ENCODE data around the gene MEF2A. TPM values are rescaled to one million over a fixed set of nuclear protein-coding genes. Genes with fewer than 3 reads are reported as not detected.

MEF2A gene
- total RNA-seq, 1 experiment from 2014 or later, result 29.6 TPM

DNA sequence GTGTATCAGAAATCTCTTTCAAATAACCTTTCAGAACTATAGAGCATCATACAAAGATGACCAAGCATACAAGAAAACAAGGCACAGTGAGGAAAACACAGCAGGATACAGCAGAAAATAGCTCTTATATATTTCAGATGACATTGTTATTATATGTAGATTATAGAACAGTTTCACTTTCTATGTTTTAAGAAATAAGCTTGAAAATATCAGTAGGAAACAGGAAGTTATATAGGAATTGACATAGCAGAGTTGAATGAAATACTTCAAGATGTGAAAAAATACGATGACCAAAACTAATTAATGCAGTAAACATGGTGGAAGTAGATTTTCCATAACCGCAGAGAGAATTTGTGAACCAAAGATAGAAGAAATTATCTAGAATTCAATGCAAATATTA, 92.2 kb downstream of the MEF2A start:
- no TSS peak for BruUV-seq (replicated peaks)
- intact Hi-C loops (cut with micrococcal nuclease), result no loop called here
- Histone ChIP-seq H4K20me1 (ENCODE audit: insufficient read depth) (no peaks in the 10 kb centered on the region), H3K4me2 (ENCODE audit: low read length) (no peak overlapping the region), H3K4me3 (replicated peaks in 1 of 2; ENCODE audit: low read depth in 1 of 2, low read length in 2 of 2) (no peak overlapping the region), H2AFZ (ENCODE audit: low read depth, low read length, poor library complexity, severe bottlenecking) (no peak overlapping the region), H3K9me2 (ENCODE audit: insufficient read depth) (no peaks in the 10 kb centered on the region), H3K27ac (ENCODE audit: low read depth, low read length) (no peak overlapping the region), H3K36me3 (ENCODE audit: control insufficient read depth in 1 of 2, insufficient read depth in 2 of 2, low read length in 2 of 2) (no peaks in the 10 kb centered on the region), H3K27me3 (ENCODE audit: insufficient read depth, low read length) (no peaks in the 10 kb centered on the region), H3K9me3 (ENCODE audit: control insufficient read depth in 1 of 2, insufficient read depth in 1 of 2, low read depth in 1 of 2, low read length in 2 of 2) (no peaks in the 10 kb centered on the region), H3K9ac (ENCODE audit: low read length) (no peak overlapping the region), H3K4me1 (ENCODE audit: control insufficient read depth in 1 of 2, insufficient read depth in 2 of 2, low read length in 2 of 2) (no peaks in the 10 kb centered on the region), H3K79me2 (ENCODE audit: insufficient read depth, low read length) (no peaks in the 10 kb centered on the region)
- POLR2A ChIA-PET, result no interaction called here
- CTCF ChIA-PET, result no interaction called here
- no peak for TF ChIP-seq ZNF274 (IDR thresholded peaks at IDR 0.05; ENCODE audit: low read depth, low read length)
- no peak for TF ChIP-seq RAD21 (IDR thresholded peaks at IDR 0.05; ENCODE audit: low read depth)
- no peak for TF ChIP-seq POLR2A (IDR thresholded peaks at IDR 0.05; ENCODE audit: borderline replicate concordance, extremely low read depth, insufficient read depth, insufficient read length)
- no peak for TF ChIP-seq SP1 (IDR thresholded peaks at IDR 0.05; ENCODE audit: low read depth)
- TF ChIP-seq TCF7L2 (IDR thresholded peaks at IDR 0.05; ENCODE audit: borderline replicate concordance, extremely low read depth, insufficient read depth, insufficient read length), result no peak
- TF ChIP-seq, protein P1, sequence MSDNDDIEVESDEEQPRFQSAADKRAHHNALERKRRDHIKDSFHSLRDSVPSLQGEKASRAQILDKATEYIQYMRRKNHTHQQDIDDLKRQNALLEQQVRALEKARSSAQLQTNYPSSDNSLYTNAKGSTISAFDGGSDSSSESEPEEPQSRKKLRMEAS (IDR thresholded peaks at IDR 0.05), result no peak
- TF ChIP-seq CEBPB (IDR thresholded peaks at IDR 0.05; ENCODE audit: low read depth), result no peak
- TF ChIP-seq JUND (IDR thresholded peaks at IDR 0.05), result no peak
- TF ChIP-seq EZH2 (IDR thresholded peaks at IDR 0.05), result no peak
- TF ChIP-seq, protein P2, sequence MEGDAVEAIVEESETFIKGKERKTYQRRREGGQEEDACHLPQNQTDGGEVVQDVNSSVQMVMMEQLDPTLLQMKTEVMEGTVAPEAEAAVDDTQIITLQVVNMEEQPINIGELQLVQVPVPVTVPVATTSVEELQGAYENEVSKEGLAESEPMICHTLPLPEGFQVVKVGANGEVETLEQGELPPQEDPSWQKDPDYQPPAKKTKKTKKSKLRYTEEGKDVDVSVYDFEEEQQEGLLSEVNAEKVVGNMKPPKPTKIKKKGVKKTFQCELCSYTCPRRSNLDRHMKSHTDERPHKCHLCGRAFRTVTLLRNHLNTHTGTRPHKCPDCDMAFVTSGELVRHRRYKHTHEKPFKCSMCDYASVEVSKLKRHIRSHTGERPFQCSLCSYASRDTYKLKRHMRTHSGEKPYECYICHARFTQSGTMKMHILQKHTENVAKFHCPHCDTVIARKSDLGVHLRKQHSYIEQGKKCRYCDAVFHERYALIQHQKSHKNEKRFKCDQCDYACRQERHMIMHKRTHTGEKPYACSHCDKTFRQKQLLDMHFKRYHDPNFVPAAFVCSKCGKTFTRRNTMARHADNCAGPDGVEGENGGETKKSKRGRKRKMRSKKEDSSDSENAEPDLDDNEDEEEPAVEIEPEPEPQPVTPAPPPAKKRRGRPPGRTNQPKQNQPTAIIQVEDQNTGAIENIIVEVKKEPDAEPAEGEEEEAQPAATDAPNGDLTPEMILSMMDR (IDR thresholded peaks at IDR 0.05 in 2 of 3, conservative IDR thresholded peaks at IDR 0.05 in 1 of 3; ENCODE audit: borderline replicate concordance in 1 of 3, insufficient read depth in 1 of 3, low read depth in 2 of 3, low read length in 2 of 3), result no peak
- TF ChIP-seq SIN3A (IDR thresholded peaks at IDR 0.05; ENCODE audit: low read depth), result no peak
- TF ChIP-seq, protein P3, sequence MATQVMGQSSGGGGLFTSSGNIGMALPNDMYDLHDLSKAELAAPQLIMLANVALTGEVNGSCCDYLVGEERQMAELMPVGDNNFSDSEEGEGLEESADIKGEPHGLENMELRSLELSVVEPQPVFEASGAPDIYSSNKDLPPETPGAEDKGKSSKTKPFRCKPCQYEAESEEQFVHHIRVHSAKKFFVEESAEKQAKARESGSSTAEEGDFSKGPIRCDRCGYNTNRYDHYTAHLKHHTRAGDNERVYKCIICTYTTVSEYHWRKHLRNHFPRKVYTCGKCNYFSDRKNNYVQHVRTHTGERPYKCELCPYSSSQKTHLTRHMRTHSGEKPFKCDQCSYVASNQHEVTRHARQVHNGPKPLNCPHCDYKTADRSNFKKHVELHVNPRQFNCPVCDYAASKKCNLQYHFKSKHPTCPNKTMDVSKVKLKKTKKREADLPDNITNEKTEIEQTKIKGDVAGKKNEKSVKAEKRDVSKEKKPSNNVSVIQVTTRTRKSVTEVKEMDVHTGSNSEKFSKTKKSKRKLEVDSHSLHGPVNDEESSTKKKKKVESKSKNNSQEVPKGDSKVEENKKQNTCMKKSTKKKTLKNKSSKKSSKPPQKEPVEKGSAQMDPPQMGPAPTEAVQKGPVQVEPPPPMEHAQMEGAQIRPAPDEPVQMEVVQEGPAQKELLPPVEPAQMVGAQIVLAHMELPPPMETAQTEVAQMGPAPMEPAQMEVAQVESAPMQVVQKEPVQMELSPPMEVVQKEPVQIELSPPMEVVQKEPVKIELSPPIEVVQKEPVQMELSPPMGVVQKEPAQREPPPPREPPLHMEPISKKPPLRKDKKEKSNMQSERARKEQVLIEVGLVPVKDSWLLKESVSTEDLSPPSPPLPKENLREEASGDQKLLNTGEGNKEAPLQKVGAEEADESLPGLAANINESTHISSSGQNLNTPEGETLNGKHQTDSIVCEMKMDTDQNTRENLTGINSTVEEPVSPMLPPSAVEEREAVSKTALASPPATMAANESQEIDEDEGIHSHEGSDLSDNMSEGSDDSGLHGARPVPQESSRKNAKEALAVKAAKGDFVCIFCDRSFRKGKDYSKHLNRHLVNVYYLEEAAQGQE (IDR thresholded peaks at IDR 0.05; ENCODE audit: low read depth), result no peak
- TF ChIP-seq, protein P4, sequence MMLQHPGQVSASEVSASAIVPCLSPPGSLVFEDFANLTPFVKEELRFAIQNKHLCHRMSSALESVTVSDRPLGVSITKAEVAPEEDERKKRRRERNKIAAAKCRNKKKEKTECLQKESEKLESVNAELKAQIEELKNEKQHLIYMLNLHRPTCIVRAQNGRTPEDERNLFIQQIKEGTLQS (IDR thresholded peaks at IDR 0.05), result no peak
- no peak for TF ChIP-seq SRF (IDR thresholded peaks at IDR 0.05; ENCODE audit: low read depth)
- TF ChIP-seq ZFX (IDR thresholded peaks at IDR 0.05), result no peak
- TF ChIP-seq EZH2phosphoT487 (IDR thresholded peaks at IDR 0.05; ENCODE audit: borderline replicate concordance), result no peak
- no peak for TF ChIP-seq YY1 (IDR thresholded peaks at IDR 0.05; ENCODE audit: extremely low read depth, insufficient replicate concordance, low read depth, low read length)
- no peak for ATAC-seq
- RAD21 ChIA-PET (ENCODE audit: low non-redundant PET in 1 of 2, low total read pairs in 2 of 2, uncharacterized antibody in 2 of 2, unreplicated experiment in 2 of 2), result no interaction called here
- DNase-seq (ENCODE audit: low read depth, low spot score), result no peak
